HG02642 (cell line): ENCODE measurements around the gene CHCHD4.
"Not testable (repeated sequence)": the region's sequence is repeated elsewhere in the genome, so short reads cannot be mapped to it uniquely, and the experiment has no call there.

Experiments
- ATAC-seq: cut with Tn5 transposase; IDR thresholded peaks from one replicate; pipeline ENCODE4 v1.9.1; 2021; ENCODE audit warnings: mild to moderate bottlenecking; ENCODE audit not compliant: unreplicated experiment, poor library complexity

Gene CHCHD4

DNA sequence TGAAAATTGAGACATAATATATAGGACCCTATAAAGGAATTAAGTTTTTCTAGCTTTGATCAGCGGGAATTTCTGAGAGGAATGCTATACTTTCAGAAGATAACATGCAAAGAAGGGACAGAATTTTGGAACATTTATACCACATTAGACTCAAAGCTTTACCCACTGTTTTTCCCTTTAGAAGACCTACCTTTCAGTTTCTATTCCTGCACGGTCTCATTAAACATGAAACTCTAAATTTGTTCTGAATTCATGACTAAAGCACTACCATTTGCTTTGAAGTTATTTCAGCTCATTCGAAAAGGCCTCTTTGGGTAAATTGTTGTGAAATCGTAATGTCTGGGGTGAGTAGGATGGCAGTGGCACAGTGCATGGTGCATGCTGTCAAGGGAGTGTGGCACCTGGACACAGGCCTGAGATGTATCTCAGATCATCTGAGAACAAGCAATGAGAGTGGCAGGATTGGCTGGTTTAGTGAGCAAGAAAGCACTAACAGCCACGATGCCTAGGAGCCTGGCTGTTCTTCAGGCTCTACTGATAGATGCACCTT, 42.5 kb downstream of the CHCHD4 start:
- no peak for ATAC-seq

GRCh38 chr3:14077310-14077709, 47.4 kb downstream of the CHCHD4 start:
- ATAC-seq: no peak

GRCh38 chr3:14075233-14075632, 49.4 kb downstream of the CHCHD4 start:
- ATAC-seq: not testable (repeated sequence)

DNA sequence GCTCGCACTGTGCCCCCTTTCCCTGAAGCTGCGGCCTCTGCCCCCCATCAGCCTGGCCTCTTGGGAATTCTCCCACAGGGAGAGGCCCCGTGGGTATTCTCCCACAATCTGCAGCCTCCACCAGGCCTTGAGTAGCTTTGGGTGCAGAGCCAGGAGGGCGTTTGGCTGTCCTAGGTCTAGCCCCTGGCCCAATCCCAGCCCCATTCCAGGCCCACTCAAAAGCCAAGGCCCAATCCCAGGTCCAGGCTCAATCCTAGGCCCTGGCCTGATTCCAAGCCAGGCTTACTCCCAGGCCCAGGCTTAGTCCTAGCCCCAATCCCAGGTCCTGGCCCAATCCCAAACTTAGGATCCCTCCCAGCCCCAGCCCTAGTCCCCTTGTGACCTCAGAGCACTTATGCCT, 59.8 kb downstream of the CHCHD4 start:
- no peak for ATAC-seq

- no peak for ATAC-seq
These were observed 61.5 kb downstream of the CHCHD4 start for GRCh38 chr3:14063152-14063551.
